T-helper 2 cell treated with Interferon-gamma antibody and Interleukin-4, amounts not matched to agents 100 ng/mL and 5 ng/mL, for 36 hours (primary cell): ENCODE measurements around the gene SRM. TPM values are rescaled to one million over a fixed set of nuclear protein-coding genes. Genes with fewer than 3 reads are reported as not detected.
"Not testable (repeated sequence)": the region's sequence is repeated elsewhere in the genome, so short reads cannot be mapped to it uniquely, and the experiment has no call there.

ENCODE experiments used
- intact Hi-C: fragments of 100-400 bp; cut with micrococcal nuclease; formaldehyde crosslinking; loops from one replicate; pipeline ENCODE4 v1.15.1; 2023
- total RNA-seq: library from RNA; stranded (reverse); gene quantifications from 2 replicates; pipeline ENCODE4 v1.2.3, GENCODE V29; 2022

Gene SRM
- total RNA-seq, 1 donor from 2014 or later, result 146 TPM

- intact Hi-C loops, result no loop called here
Measured at GRCh38 chr1:11023201-11023600, 36.6 kb downstream of the SRM start.

GRCh38 chr1:11019971-11020370, 39.8 kb downstream of the SRM start:
- intact Hi-C loops, result no loop called here

DNA sequence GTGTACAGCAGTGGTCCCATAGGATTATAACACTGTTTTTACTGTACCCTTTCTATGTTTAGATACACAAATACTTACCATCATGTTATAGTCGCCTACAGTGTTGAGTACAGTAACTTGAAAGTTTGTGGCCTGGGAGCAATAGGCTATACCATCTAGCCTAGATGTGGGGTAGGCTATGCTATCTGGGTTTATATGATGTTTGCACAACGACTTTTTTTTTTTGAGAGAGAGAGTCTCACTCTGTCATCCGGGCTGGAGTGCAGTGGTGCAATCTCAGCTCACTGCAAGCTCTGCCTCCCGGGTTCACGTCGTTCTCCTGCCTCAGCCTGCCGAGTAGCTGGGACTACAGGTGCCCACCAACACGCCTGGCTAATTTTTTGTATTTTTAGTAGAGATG, 40.5 kb downstream of the SRM start:
- intact Hi-C loops, result not testable (repeated sequence)

DNA sequence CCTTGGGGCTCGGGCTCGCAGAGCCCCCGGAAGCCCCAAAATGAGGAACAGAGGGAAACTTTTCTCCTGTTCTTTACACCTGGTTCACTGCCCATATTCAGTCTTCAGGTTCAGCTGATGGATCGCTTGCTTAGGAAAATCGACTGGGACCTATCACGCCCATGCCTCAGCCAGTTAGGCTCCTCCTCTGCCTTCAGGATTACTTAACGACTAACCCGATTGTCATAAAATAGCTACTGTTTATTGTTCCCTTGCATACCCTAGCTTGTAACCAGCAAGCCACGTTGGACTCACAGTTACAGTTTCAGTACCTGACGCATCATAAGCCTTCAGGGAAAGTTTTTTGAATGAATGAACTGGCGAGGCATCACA, 46.7 kb downstream of the SRM start:
- intact Hi-C loops, result loop anchor here (5.0 kb wide), 2 partner anchors 516 to 794 kb away; partner anchors contain the start of genes CLCN6 and MTHFR

DNA sequence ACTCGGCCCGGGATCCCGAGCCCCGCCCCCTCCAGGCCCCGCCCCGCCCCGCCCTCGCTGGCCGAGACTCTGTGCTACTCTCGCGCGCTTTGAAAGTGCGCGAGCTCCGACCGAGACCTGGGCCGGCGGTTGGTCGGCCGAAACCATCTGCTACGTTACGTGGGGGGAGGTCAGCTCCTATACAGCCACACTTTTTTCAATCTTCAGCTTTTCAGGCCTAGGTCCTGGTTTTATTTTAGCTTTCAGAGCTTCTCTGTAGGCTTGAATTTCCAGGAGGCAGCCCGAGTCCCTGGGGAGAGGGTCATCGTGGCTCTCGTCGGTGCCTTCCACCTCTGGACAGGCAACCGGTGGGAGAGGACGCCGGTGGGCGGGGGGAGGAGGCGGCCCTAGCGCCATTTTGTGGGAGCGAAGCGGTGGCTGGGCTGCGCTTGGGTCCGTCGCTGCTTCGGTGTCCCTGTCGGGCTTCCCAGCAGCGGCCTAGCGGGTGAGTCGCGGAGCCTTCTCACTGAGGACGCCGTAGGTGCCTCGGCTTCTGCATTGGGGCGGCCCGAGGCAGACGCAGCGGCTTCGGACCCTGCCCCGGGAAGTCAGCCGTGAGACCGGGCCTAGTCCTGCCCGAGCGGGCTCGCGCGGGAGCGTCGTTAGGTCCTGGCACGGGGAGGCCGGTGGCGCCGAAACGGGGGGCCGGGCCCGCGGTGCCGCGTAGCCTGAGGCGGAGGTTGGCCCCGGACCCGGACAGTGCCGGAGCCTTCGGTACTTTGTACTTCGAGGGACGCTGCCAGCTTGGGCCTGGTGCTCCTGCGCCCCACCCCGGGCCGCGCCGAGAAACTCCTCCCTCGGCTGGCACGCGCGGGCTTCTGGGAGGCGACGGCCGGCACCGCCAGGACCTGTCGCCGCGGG, 47.3 kb downstream of the SRM start, which contains the start of gene TARDBP:
Gene TARDBP (plus strand): TSS at position 395 of the 900 bp plus-strand sequence. CDS start 1,074 bp downstream, outside the sequence.
- intact Hi-C loops, result loop anchor here (1.0 to 5.0 kb wide), 3 partner anchors 515 to 795 kb away; partner anchors contain the start of genes CLCN6, DFFA and MTHFR

Other genes with a start within 250 kb of the SRM start
- 183 and 190 TPM in 2 replicates for gene TARDBP, start 47.4 kb downstream of the SRM start, total RNA-seq
- gene MASP2, start 12.8 kb downstream of the SRM start, total RNA-seq, result 0.09 and 0.18 TPM in 2 replicates
- 86.0 and 91.0 TPM in 2 replicates for gene EXOSC10, start 39.9 kb upstream of the SRM start, total RNA-seq
- gene ANGPTL7, start 129.3 kb upstream of the SRM start, total RNA-seq, result not detected in 2 replicates
- gene MTOR, start 202.5 kb upstream of the SRM start, total RNA-seq, result 48.3 and 49.9 TPM in 2 replicates
- gene UBIAD1, start 213.2 kb upstream of the SRM start, total RNA-seq, result 29.2 and 31.3 TPM in 2 replicates